Dermis blood vessel endothelial cell (primary cell): ENCODE data around the gene GRAMD4. TPM values are rescaled to one million over a fixed set of nuclear protein-coding genes. Genes with fewer than 3 reads are reported as not detected.
A peak's percentile ranks its signal among the peaks of the same experiment; 100 is the strongest.

Experiments
- DNase-seq: peaks from one replicate; pipeline ENCODE4 v3.0.0; 2010
- total RNA-seq: library from RNA; depleted of rRNA; stranded (reverse); fragments of >200 nt; gene quantifications from 2 replicates; pipeline ENCODE4 v1.2.3, GENCODE V29; 2014

The GRAMD4 gene
- total RNA-seq, 1 donor from 2014 or later = 58.5 TPM

DNA sequence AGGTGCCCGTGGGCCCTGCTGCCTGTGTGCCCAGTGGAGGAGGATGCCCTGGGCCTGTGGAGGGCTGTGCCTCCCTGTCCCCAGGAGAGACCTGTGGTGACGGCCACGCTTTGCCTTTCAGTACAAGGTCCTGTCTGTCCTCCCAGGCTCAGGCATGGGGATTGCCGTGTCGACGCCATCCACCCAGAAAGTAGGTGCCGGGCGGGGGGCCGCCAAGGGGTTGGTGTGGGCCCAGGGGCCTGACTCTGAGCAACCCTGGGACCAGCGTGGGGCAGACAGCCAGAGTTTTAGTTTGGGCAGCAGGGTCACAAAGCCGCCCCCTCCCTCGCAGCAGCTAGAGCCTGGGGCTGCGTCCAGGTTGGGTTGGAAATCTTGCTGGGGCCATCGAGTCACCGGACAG is 56.3 kb downstream of the GRAMD4 start:
- no peak for DNase-seq

DNA sequence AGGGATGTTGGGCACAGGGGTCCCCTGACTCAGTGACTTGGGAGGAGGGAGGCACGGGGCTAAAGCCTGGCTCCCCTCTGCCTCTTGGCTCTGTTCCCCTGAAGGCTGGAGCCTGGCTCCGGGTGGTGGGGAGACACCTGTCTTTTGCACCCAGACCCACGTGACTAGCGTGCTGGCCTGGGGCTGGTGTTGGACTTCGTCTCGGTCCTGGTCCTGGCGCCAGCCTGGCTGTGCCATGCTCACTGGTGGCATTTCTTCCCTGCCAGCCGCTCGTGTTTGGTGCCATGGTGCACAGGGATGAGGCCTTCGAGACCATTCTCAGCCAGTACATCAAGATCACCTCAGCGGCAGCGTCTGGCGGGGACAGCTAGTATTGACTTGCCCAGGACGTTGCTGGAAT is 56.7 kb downstream of the GRAMD4 start:
- no peak for DNase-seq

DNA sequence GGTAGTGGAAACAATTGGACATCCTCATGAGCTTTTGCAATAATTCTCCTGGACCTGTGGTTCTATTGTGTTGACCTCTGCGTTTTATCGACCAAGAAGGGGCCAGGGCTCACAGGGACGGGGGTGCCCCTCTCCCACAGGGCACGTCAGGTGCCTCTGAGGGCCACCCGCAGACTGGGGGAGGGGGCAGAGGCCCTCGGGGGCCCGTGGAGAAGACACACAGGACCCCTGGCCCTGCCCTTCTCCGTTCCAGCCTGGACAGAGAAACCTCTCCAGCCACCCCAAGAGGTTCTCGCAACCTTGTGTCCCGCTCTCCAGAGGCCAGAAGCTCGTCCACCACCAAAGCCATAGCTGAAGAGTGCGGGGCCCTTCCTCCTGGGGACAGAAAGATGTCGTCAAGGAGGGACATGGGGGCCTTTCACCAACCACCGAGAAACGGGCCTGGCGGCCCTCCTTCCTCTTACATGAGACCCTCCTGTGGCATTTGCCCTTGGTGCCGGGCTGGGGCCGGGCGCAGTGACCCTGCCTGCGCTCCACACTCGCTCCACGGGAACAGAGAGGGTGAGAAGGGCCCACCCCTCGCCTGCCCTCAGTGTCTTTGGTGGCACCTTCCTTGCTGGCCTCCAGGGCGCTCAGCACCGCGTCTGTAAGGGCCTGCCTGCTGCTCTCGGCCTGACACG is 57.3 kb downstream of the GRAMD4 start:
- DNase-seq = no peak

DNA sequence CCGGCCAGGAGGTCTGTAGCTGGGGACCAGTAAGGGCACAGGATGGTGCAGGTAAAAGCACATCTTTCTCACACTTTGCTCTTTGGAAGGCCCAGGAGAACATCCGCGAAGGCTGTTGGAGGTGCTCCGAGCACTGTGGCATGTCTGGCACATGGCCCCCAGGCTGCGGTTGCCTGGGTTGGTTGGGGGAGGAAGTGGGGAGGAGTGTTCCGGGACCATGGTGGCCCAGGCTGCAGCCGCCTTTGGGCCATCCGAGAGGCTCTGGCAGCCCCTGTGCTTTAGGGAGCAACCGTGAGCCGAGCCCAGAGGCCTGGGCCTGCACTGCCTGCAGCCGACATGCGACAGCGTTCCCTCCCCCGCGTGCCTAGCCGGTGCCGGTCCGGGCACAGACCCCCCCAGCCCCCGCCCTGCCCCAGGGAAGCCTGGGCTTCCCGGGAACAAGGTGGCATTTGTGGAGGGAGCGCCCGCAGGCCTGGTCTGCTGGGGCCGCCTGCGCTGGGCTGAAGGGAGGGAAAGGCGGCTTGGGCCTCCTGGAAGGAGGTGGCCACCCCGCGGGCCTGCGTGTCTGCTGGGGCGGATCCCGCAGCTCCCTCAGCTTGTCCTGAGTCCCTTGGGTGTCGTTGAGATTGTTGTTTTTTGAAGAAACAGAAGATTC is 57.9 kb downstream of the GRAMD4 start:
- DNase-seq = no peak

DNA sequence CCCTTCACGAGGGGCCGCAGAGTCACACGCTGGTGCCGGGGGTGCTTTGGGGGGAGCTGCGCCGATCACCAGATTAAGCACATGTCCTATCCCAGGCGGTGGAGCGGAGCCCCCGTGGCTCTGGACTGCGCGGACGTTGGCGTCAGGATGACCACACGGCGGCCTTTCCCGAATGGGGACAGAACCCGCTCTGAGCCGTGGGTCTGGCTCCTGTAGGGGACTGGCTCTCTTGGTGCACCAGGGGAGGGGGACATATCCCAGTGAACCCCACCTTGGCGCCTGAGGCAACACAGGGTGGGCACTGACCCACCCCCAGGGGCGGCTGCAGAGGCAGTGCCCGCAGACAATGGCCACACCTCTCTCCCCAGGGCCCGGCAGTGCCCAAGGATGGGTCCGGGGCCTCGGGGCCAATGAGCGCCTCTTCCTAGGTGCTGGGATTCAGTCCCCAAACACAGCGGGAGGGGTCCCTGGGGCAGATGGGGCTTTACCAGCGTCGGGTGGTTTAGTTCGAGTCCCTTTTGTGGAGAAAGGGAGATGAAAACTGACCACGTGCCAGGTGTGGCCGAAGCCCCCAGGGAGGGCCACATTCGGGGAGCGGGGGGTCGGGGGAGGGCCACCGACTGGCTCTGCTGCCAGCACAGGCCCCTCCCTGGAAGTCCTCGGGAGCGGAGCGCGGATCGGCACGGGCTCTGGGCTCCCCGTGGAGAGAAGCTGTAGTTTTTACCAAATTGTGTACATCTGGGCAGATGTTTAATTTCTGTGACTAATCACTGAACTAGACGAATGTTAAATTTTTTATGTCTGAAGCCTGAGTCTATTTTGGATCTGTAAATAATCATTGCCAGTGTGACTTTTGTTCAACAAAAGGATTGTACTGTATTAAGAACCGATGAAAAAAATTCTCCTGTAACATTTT is 58.9 kb downstream of the GRAMD4 start:
- no peak for DNase-seq

DNA sequence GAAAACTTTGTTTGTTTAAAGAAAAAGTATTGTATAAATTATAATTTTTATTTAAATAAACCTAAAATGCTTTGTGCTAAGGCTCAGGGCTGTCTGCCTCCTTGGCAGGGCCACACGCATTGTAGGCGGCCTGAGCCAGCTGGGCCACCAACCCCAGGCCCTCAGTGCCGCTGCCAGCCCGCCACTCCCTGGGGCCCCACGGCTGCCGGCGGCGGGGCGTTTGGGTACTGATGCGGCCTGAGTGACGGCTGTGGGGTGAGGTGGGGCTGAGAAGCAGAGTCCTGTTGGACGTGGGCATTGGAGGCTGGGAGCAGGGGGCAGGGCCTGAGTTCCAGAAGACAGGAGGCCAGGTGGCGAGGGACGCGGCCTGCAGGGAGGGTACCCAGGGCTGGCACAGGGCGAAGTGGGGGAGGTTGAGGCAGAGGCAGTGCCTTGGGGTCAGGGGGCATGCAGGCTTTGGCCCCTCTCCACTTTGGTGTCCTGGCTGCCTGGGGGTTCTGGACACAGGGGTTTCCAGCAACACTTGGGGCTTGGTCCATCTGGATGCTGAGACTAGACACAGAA is 59.6 kb downstream of the GRAMD4 start:
- DNase-seq = no peak

DNA sequence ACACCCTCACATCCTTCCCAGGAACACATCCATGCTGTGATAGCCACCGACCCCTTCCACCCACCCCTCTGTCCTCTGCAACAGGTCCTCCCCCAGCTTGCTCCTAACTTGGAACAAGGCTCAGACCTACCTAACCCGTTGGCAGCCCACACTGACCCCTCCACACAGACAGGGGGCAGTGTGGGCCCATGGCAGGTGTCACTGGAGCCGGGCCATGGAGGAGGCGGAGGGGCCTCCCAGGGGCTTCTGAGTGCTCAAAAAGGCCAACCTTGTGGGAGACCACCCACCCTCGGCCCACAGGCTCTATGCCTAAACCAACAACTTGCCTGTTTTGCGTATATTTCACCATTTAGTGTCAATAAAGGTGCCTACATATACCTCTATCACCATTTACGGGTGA is 60.8 kb downstream of the GRAMD4 start:
- DNase-seq = peak; percentile 38

DNA sequence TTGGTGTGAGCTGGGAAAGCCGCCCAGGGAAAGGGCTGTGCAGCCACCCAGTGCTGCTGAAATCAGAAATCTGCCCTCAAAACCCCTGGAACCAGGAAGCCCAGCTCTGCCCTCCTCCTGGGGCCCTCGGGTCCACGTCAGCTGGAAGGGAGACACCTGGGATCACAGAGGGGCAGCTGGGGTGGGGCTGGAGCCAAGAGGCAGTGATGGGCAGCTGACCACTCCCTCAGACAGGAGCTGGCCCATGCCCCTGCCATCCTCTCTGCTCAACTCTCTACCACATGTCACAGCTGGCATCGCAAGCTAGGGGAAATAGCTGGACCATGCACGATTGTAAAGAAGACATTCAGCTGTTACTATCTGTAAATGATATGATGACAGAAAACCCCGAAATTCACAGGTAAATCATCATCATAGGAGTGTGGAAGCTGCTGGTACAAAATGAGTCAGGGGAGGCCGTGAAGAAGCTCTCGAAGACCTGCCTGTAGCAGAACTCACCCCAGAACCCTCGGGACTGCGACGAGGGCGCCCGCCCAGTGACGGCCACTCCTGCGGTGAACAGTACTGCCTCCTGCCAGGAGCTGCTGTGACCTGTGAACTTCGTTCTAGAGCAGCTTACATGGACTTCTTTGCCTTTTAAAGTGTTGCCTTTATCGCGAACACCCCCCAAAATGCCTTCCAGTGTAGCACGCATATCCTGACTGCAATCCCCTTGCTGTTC is 62.0 kb downstream of the GRAMD4 start:
- DNase-seq = no peak

DNA sequence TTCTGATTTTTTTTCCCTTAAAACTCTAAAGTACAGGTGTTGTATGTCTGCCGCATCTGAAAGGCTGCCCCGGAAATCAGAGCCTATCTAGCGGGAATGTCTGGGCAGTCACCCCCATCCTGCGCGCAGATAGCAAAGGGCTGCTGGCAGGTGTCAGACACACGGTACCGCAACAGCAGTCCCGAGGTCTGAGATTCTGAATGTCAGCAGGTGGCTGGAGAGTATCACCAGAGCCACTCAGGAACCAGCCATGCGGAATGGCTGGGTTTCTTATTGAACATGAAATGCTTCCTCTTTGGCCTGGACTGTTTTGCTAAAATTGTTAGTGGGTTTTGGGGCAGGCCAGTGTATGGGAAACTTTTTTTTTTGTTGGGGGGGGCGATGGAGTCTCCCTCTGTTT is 64.5 kb downstream of the GRAMD4 start:
- no peak for DNase-seq

DNA sequence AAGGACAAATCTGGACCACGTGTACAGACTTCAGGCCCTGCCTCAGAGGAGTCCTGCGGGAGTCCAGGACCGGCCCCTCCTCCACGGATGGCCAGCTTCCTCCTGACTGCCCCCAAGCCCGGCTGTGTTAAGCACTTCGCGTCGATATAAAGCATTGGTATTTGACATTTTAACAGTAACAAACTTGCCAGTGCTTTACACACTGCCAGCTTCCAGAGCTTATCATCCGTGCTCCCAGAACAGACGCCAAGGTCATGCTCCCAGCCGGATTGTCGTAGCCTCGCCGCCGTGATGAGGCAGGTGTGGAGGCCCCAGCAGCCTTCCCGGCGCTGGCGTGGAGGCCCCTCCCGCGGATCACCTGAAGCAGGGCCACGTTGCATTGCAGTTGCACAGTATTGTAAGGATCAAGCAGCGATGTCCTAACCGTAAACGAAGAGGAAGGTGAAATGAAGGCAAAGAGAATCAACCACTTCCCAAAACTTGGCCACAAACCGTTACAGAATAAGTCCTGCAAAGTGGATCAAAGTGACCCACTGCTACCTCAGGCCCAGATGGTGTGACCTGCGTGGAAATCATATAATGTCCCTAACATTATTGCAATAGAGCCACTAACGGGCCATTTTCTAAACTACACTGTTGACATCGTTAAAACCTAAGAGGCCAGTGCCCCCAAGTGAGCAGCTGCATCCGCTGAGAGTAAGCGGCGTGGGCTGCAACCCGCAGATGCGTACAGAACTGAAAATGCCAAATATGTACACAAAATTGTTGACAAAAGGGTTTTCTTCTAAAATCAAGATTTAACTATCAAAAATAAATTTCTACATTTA is 66.2 kb downstream of the GRAMD4 start:
- peak; percentile 45 for DNase-seq

DNA sequence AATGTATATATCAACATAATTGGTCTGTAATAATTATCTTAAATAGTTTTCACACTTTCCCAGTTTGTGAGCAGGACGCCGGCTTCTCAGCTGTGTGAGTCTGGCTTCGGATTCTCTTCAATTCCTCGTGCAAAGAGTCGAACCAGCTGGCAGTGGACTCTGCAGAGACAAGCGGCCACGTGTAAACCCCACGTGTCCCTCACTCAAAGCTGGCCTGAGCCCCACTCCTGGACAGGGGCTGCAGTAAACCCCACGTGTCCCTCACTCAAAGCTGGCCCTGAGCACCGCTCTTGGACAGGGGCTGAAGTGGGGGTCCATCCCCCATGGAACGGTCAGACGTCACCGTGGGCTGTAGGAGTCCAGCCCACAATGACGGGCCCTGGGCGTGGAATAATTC is 66.9 kb downstream of the GRAMD4 start:
- DNase-seq = no peak

DNA sequence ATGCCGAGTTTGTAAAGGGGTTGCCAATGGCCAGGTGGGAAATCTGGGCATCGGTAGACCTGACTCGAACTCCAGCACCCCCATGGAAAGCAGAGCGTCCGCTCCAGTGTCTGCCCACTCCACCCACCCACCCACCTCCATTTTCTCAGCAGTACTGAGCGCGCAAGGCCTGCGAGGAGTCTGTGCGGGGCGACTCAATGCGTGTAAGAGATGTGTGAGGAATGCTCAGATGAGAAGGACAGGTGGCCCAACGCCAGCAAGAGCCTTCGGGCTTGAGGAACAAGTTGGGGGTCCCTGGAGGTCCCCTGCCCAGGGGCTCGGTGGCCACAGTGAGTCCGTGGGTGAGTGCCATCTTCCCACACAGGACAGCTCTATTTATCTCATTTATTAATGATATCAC is 67.3 kb downstream of the GRAMD4 start:
- no peak for DNase-seq

DNA sequence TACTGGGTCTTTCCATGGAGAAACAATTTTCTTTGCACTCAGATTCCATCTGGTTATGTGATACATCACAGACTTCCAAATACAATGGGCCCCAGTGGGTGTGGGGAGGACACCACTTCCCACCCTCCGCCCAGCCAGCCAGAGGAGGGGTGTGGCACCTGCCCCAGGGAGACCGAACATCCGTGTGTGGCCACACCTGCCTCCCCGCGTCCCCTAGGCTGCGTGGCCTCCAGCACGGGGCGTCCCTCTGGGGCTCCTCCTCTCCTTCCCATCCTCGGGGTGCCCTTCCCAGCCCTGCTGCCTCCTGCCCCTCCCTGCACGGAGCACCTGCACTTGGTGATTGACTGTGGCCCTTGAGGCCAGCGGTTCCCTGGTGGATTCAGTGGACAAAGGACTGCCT is 68.8 kb downstream of the GRAMD4 start:
- DNase-seq = no peak

DNA sequence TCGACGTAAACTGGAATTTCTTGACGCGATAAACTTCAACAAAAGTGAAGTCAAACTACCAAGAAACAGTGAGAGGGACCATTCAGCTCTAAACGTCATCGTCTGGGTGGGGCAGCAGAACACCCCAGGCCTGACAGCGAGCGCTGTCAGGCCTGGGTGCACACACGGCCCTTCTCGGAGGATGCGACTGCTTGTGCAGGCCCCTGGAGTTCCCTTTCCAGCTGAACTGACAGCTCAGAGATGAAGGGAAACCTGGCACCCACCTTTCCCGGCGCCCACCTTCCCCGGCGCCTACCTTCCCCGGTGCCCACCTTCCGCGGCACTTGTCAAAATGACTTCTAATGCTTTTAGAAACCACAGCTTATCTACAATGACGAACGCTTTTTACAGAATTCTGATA is 70.0 kb downstream of the GRAMD4 start:
- no peak for DNase-seq

DNA sequence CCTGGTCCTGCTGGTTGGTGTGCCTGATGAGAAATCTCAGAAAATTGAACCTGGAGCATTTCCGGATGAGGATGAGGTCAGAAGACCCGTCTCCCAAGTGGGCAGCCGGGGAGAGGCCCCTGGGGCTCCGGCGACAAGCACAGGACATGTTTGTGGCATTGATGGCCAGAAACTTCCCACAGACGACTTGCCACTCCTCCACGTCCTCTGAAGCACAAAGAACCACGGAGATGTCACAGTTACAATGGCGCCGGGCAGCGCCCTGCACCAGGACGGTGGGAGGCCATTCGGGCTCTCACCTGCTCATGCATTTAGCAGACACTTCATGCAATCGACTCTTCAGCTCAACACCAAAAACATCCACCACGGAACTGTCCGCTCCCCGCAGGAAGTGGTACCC is 71.4 kb downstream of the GRAMD4 start:
- DNase-seq = no peak

DNA sequence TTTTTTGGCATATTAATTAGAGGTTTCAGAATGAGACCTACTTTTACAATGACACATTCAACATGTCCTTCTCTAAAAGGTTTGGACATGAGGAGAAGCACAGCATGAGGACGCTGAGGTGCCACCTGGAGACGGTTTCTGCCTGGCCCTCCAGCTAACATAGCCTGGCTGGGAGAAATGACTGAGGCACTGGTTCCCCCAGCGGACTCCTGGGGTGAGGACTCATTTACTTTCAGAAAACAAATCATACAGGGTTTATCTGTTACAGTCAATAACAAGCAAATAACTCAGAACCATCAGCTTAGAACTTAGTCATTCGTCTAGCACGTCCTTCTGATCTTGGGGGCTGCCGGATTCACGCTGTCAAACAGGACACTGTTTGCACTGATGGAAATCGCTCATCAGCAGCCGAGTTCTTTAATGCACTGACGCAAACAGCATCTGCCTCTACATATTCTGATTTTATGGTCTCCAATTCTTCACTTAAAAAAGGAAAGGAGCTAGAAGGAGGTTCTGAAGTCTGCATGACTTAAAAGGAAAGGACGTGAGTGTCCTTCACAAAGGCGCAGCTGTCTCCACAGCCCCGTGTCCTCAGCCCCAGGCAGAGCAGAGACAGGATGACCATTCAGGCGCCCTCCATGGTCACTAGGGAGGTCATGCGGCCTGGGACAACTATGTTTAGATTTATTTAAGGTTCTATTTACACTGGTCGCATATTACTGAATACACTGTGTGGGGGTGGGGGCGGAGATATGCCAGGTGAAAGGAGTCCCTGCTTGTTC is 73.6 kb downstream of the GRAMD4 start:
- DNase-seq = no peak

DNA sequence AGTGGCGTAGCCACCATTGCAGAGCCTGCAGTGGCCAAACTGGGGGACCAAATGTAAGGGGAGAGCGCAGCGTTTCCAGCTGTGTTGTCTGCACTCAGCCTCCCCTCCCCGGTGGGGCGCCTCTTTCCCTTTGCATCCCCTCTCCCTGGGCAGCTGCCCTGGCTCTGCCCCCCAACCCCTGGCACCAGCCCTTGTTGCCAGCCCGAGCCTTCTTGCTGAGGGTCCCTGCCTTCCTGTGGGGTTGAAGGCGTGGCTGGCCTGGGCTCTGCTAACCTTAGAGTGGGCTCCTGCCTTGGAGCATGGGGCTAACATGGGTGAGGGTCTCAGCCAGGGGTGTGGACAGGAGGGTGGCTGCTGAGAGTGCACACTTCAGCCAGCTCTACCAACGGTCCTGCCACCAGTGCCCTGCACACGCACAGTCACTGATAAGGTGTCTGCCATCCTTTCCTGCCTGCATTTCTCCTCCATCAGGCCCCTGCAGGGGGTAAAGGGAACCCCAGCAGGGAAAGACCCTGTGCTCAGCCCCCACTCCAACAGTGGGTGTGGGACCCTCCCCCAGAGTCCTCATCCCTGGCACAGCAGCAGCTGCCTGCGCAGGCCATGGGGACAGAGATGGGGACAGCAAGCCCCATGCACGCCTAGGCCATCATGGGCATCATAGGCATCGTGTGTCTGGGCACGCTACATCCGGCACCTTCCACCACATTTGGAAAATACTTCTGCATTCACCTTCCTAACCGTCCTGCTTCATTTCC is 74.4 kb downstream of the GRAMD4 start:
- DNase-seq = no peak

DNA sequence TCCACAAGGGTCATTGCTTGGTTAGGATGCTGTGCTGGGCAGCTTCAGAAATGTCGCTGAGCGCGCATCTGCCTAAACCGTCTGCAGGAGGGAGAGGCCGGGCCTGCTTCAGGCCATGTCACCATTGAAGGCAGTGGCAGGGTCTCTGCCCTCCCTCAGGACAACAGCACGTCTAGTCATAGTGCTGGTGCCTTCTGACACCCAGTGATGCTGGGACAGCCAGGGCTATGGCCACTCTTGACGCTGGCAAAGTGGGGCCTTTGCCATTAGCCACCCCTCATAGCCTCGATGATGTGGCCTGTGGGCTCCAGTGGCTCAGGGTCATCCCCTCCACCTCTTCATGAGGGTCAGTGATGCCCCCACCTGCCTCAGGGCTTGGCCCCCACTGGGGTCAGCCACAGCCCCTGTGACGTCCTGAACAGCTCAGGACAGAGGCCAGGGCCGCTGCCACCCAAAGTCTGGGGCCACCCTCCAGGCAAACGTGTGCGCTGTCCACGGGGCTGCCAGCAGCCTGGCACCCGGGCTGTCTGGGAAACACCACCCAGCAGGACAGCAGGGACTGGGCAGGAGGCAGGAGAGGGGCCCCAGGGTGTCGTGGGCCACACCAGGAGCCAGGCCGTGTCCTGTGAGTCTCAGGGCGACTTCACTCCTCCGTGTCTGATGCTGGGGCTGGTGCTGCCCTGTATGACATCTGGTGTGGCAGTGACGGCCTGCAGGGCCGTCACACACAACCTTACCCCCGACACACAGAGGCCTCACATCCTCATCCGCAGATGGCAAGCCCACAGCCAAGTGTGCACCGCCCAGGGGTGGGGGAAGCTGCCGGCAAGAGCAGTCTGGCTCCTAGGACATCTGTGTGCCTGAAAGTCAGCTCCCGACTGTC is 75.4 kb downstream of the GRAMD4 start:
- DNase-seq = no peak

DNA sequence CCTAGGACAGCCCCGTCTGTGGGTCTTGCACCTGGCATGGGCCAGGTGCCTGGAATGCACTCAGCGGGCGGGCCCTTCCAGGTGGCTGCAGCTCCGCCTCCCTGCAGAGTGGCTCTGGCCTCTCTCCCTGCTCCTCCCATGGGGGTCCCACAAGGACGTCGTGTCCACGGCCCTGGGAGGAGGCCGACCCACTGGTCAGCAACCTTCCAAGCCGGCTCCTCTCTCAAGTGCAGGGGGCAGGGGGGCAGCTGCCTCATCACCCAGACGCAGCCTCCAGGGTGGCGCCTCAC is 76.0 kb downstream of the GRAMD4 start:
- DNase-seq = no peak
